Natural killer cell (primary cell): ENCODE data around the gene SND1. TPM values are rescaled to one million over a fixed set of nuclear protein-coding genes. Genes with fewer than 3 reads are reported as not detected.
"Not testable (repeated sequence)": the region's sequence is repeated elsewhere in the genome, so short reads cannot be mapped to it uniquely, and the experiment has no call there.

Source experiments
- ATAC-seq, 3 donors: fragments of 150-1000 bp in 2 of 3; fragments of 200-7000 bp in 1 of 3; cut with Tn5 transposase; 1 replicate in 1 of 3; 2 replicates in 2 of 3; pipeline ENCODE4 v1.10.0; 2021; ENCODE audit warnings: mild to moderate bottlenecking in 2 of 3, moderate library complexity in 2 of 3
- DNase-seq, 2 donors: peaks; one replicate each; pipeline versions ENCODE4 v3.0.0 to v3.0.0-alpha.2; 2013 to 2021; ENCODE audit warnings: mixed read lengths in 1 of 2
- H3K27ac ChIP-seq: one replicate; pipeline ENCODE4 v1.5.1; 2013; ENCODE audit warnings: mild to moderate bottlenecking, low read length
- H3K27me3 ChIP-seq: one replicate; pipeline ENCODE4 v1.6.1; 2013; ENCODE audit warnings: low read length; ENCODE audit not compliant: control insufficient read depth, insufficient read depth
- H3K36me3 ChIP-seq: one replicate; pipeline ENCODE4 v1.6.1; 2013; ENCODE audit warnings: low read length; ENCODE audit not compliant: control insufficient read depth, insufficient read depth
- H3K4me1 ChIP-seq: one replicate; pipeline ENCODE4 v1.6.1; 2013; ENCODE audit warnings: low read length; ENCODE audit not compliant: control insufficient read depth, insufficient read depth
- H3K4me3 ChIP-seq: one replicate; pipeline ENCODE4 v1.5.1; 2013; ENCODE audit warnings: low read length
- H3K9me3 ChIP-seq: one replicate; pipeline ENCODE4 v1.6.1; 2013; ENCODE audit warnings: low read length; ENCODE audit not compliant: control insufficient read depth, insufficient read depth
- H3K27ac Mint-ChIP-seq, 2 donors: one replicate each; pipeline ENCODE4 v1.8.0; 2022; ENCODE audit warnings: mild to moderate bottlenecking in 2 of 2, mixed read lengths in 2 of 2, moderate library complexity in 1 of 2
- H3K27me3 Mint-ChIP-seq, 2 donors: one replicate each; pipeline ENCODE4 v1.8.0; 2022; ENCODE audit warnings: low read depth in 2 of 2, mixed read lengths in 2 of 2
- H3K36me3 Mint-ChIP-seq: one replicate; pipeline ENCODE4 v1.8.0; 2022; ENCODE audit warnings: mixed read lengths
- H3K4me1 Mint-ChIP-seq, 2 donors: one replicate each; pipeline ENCODE4 v1.8.0; 2022; ENCODE audit warnings: mixed read lengths in 2 of 2
- H3K4me3 Mint-ChIP-seq: one replicate; pipeline ENCODE4 v1.8.0; 2022; ENCODE audit warnings: mild to moderate bottlenecking, moderate library complexity, mixed read lengths
- H3K9me3 Mint-ChIP-seq, 2 donors: one replicate each; pipeline ENCODE4 v1.8.0; 2022; ENCODE audit warnings: mixed read lengths in 2 of 2
- WGBS: methylation state at CpG from one replicate; pipeline ENCODE4 v1.1.7; 2013; ENCODE audit warnings: missing lambda C conversion rate; ENCODE audit not compliant: insufficient coverage; 5-methylcytosine and 5-hydroxymethylcytosine counted together
- intact Hi-C: fragments of 100-400 bp; cut with micrococcal nuclease; formaldehyde crosslinking; loops from one replicate; pipeline ENCODE4 v1.14.2; 2022
- total RNA-seq, 4 donors: library from RNA; stranded (reverse); fragments of 120-200 nt in 1 of 4; gene quantifications; one replicate each; pipeline versions ENCODE4 v1.2.3 to v1.2.4, GENCODE V29; 2013 to 2022
- TF ChIP-seq, protein P1 (sequence below): fragments of 200-600 bp; IDR thresholded peaks from one replicate; pipeline ENCODE4 v1.8.0; 2022; ENCODE audit warnings: antibody characterized with exemption

Gene SND1
- total RNA-seq, 3 donors from 2014 or later (not counting 1 experiment from before 2014, with no cell fraction given): 149 to 188 (median 149) TPM

DNA sequence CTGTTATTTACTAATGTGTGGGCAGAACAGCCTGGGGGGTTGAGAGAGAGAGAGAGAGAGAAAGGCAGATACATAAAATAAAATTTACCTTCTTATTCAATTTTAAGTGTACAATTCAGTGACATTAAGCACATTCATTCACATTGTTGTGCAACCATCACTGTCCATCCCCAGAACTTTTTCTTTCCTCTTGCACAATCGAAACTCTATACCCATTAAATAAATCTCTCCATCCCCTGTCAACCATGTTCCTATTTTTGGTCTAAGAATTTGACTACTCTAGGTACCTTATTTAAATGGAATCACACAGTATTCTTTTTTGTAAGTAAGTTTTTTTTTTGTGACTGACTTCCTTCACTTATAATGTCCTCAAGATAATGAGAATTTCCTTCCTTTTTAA lies 181.6 kb downstream of the SND1 start:
- H3K27me3 ChIP-seq: no peaks in the 10 kb centered on the region
- Mint-ChIP-seq H3K9me3 (peaks cover 0 to 4% of the 10 kb centered on the region in 2 donors), H3K27me3 (no peaks in the 10 kb centered on the region), H3K4me3 (no peak overlapping the region), H3K36me3 (peaks cover 16% of the 10 kb centered on the region), H3K4me1 (peaks cover 24 to 29% of the 10 kb centered on the region in 2 donors), H3K27ac (no peak overlapping the region)
- H3K4me1 ChIP-seq: no peaks in the 10 kb centered on the region
- intact Hi-C loops: no loop called here
- 55% methylated on average over 1 of the region's 1 CpG for WGBS
- no peaks in the 10 kb centered on the region for H3K36me3 ChIP-seq
- ATAC-seq: no peak
- H3K4me3 ChIP-seq: no peak overlapping the region
- H3K9me3 ChIP-seq: peaks cover 6% of the 10 kb centered on the region
- TF ChIP-seq, protein P1, sequence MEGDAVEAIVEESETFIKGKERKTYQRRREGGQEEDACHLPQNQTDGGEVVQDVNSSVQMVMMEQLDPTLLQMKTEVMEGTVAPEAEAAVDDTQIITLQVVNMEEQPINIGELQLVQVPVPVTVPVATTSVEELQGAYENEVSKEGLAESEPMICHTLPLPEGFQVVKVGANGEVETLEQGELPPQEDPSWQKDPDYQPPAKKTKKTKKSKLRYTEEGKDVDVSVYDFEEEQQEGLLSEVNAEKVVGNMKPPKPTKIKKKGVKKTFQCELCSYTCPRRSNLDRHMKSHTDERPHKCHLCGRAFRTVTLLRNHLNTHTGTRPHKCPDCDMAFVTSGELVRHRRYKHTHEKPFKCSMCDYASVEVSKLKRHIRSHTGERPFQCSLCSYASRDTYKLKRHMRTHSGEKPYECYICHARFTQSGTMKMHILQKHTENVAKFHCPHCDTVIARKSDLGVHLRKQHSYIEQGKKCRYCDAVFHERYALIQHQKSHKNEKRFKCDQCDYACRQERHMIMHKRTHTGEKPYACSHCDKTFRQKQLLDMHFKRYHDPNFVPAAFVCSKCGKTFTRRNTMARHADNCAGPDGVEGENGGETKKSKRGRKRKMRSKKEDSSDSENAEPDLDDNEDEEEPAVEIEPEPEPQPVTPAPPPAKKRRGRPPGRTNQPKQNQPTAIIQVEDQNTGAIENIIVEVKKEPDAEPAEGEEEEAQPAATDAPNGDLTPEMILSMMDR: no peak
- H3K27ac ChIP-seq: no peak overlapping the region
- DNase-seq: no peak

DNA sequence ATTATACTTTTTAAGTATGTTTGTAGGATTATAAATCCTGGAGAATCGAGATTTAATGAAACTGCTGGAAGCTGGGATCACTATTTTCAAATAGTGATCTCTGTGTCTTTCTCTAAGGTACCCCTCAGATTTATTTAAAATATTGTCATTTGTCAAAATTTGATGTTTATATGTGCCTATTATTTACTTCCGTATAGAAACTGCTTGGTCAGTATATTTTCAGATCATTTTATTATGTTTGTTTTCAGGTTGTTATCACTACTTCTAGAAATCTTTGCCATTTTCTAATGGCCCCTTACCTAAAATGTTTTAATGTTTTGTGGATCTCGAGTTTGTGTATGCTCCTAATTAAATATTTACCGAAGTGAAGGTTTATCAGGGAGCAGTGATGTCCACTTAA lies 183.7 kb downstream of the SND1 start:
- no peak overlapping the region for H3K27ac Mint-ChIP-seq
- Histone ChIP-seq H3K36me3 (no peaks in the 10 kb centered on the region), H3K27me3 (no peaks in the 10 kb centered on the region), H3K27ac (no peak overlapping the region), H3K9me3 (peaks cover 6% of the 10 kb centered on the region), H3K4me3 (no peak overlapping the region), H3K4me1 (no peaks in the 10 kb centered on the region)
- peaks cover 0 to 4% of the 10 kb centered on the region in 2 donors for H3K9me3 Mint-ChIP-seq
- intact Hi-C loops: no loop called here
- ATAC-seq (no peak), DNase-seq (no peak)
- TF ChIP-seq, protein P1: no peak
- peaks cover 16% of the 10 kb centered on the region for H3K36me3 Mint-ChIP-seq
- no peak overlapping the region for H3K4me3 Mint-ChIP-seq
- H3K4me1 Mint-ChIP-seq: peaks cover 27 to 29% of the 10 kb centered on the region in 2 donors
- 100% methylated on average over 1 of the region's 4 CpGs for WGBS
- no peaks in the 10 kb centered on the region for H3K27me3 Mint-ChIP-seq

DNA sequence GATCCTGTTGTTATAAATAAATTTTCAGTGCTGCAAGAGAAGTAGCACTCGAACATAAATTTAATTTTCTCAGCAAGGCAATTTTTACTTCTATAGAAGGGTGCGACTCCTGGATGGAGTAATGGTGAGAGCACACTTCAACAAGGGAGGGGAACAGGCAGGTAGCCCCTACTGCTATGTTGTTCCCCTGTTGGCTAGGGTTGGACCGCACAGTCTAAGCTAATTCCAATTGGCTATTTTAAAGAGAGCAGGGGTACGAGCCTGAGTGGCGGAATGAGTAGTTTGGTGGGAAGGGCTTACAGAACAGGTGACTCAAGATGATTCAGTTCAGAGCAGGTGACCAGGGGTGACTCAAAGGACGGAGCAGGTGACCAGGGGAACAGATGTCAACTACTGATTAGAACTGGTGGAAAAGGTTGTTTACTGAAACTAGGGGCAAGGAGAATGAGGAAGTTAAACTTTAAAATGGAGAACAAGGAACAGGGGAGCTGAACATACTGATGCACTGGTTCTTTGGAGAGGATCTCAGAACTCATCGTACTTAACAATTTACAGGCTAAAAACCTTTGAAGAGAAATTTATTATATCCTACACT lies 185.9 kb downstream of the SND1 start:
- H3K27me3 ChIP-seq, H3K36me3 ChIP-seq, H3K27ac Mint-ChIP-seq, ATAC-seq, H3K27ac ChIP-seq, H3K9me3 ChIP-seq, H3K27me3 Mint-ChIP-seq, H3K9me3 Mint-ChIP-seq, DNase-seq, H3K4me3 Mint-ChIP-seq, intact Hi-C loops, H3K4me1 ChIP-seq, H3K4me3 ChIP-seq: not testable (repeated sequence)
- Mint-ChIP-seq H3K4me1 (peaks cover 27 to 30% of the 10 kb centered on the region in 2 donors), H3K36me3 (peaks cover 16% of the 10 kb centered on the region)
- WGBS: 80% methylated on average over 6 of the region's 7 CpGs

DNA sequence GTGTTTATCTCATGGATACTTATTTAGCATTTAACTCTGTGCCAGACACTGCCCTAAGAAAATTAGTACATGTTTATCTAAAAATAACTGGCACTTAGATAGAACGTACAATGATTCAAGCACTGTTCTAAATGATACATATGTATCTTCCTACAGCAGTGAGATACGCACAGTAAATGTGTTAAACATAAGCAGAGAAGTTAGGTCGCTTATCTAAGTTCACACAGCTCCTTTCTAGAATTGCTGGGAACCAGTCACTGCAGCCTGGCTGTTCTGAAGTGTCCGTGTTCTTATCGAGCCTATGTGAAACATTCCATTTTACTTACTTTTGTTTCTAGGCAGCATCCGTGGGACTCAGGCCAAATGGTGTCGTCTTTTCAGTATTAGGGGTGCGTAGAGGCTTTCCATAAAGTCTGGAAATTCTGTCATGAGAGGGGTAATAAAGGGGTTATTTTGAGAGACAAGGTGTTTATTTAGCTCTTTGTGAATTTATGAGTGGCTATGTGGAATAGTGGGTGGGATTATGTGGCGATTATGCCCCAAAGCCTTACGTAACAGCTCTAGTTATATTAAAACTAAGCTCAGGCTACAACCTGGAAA lies 186.9 kb downstream of the SND1 start:
- Mint-ChIP-seq H3K9me3 (peaks cover 0 to 4% of the 10 kb centered on the region in 2 donors), H3K4me3 (no peak overlapping the region), H3K27ac (no peak overlapping the region), H3K4me1 (peaks cover 27% of the 10 kb centered on the region in 2 donors), H3K27me3 (no peaks in the 10 kb centered on the region), H3K36me3 (peaks cover 16% of the 10 kb centered on the region)
- intact Hi-C loops: no loop called here
- H3K27me3 ChIP-seq: no peaks in the 10 kb centered on the region
- H3K4me1 ChIP-seq: no peaks in the 10 kb centered on the region
- no peak overlapping the region for H3K4me3 ChIP-seq
- WGBS: 97% methylated on average over 10 of the region's 10 CpGs
- no peak for ATAC-seq
- TF ChIP-seq, protein P1: no peak
- H3K9me3 ChIP-seq: peaks cover 6% of the 10 kb centered on the region
- no peak for DNase-seq
- no peak overlapping the region for H3K27ac ChIP-seq
- peaks cover 3% of the 10 kb centered on the region for H3K36me3 ChIP-seq
